Omental fat pad (tissue), 4 donors: Measurements from ENCODE around the gene SORCS2. TPM values are rescaled to one million over a fixed set of nuclear protein-coding genes. Genes with fewer than 3 reads are reported as not detected.

Source experiments
- ATAC-seq: fragments of 150-250 bp; one replicate; pipeline ENCODE4 v1.9.1; 2016; ENCODE audit warnings: mild to moderate bottlenecking, moderate library complexity; ENCODE audit not compliant: low FRiP score
- DNase-seq: peaks from one replicate; pipeline ENCODE4 v3.0.0-alpha.2; 2019; ENCODE audit warnings: low spot score
- total RNA-seq, 4 donors: library from RNA; depleted of rRNA; stranded (reverse); fragments of >200 nt; gene quantifications; one replicate each; pipeline ENCODE4 v1.1.0, GENCODE V29; 2016
- TF ChIP-seq, protein P1 (sequence below), 3 donors: fragments of 450-650 bp; IDR thresholded peaks; one replicate each; pipeline ENCODE4 v1.5.1; 2016 to 2017; ENCODE audit warnings: antibody characterized with exemption in 3 of 3, mild to moderate bottlenecking in 3 of 3, moderate library complexity in 2 of 3

Gene SORCS2
- total RNA-seq, 4 donors from 2014 or later: 0.63 to 4.6 (median 1.2) TPM

GRCh38 chr4:7353046-7353790 is 160.9 kb downstream of the SORCS2 start:
- ATAC-seq: no peak
- DNase-seq: no peak
- TF ChIP-seq, protein P1, sequence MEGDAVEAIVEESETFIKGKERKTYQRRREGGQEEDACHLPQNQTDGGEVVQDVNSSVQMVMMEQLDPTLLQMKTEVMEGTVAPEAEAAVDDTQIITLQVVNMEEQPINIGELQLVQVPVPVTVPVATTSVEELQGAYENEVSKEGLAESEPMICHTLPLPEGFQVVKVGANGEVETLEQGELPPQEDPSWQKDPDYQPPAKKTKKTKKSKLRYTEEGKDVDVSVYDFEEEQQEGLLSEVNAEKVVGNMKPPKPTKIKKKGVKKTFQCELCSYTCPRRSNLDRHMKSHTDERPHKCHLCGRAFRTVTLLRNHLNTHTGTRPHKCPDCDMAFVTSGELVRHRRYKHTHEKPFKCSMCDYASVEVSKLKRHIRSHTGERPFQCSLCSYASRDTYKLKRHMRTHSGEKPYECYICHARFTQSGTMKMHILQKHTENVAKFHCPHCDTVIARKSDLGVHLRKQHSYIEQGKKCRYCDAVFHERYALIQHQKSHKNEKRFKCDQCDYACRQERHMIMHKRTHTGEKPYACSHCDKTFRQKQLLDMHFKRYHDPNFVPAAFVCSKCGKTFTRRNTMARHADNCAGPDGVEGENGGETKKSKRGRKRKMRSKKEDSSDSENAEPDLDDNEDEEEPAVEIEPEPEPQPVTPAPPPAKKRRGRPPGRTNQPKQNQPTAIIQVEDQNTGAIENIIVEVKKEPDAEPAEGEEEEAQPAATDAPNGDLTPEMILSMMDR (IDR thresholded peaks at IDR 0.05): no peak

DNA sequence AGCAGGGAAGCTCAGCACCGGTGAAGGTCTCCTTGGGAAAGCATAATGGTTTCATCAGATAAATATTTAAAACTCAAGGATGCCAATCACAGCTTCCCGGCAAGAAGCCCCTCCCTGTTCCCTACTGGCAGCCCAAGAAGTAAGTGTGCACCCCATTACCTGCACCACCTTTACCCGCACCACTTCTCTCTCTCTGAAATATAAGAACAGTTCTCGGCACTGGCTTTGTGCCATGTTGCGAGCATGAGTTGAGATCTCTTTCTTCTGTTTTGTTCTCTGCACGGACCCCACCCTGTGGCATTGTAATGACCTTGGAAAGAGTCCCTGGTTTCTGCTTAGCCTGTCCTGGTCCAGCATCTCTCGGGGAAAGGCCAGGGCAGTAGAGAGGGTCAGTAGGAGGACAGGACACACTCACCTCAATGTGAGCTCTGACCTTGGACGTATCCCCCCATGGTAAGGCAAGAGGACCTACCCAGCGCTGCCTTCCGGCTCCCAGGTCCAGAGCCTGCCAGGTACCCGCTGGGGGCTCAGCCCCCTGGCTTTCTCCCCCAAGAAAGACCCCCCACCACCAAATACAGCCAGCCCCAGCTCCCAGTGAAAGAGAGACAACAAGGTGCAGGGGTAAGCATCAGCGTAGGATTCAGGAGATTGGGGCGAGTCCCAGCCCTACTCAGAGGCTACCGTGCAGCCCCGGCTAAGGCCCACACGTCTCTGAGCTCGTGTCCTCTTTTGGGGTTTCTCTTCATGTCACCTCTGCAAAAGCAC is 161.7 kb downstream of the SORCS2 start:
- TF ChIP-seq, protein P1 (IDR thresholded peaks at IDR 0.05): no peak
- DNase-seq: no peak
- no peak for ATAC-seq

DNA sequence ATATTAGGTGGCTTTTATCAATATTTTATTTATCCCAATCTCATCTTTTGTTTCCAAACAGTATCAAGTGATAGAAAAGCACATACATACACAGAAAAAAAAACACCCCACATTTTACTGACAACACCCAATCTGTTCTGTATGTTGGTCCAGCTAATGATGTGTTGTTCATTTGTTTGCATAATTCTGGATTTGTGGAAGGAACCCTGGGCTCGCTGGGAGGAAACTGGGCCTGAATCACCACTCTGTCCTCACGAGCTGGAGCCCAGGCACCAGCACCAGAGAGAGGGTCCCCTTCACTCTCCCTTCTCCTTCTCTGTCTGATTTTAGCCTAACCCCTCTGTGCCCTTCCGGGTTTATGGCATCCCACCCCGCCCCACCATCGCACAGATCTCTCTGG is 162.6 kb downstream of the SORCS2 start:
- TF ChIP-seq, protein P1 (IDR thresholded peaks at IDR 0.05): no peak
- DNase-seq: no peak
- ATAC-seq: no peak

DNA sequence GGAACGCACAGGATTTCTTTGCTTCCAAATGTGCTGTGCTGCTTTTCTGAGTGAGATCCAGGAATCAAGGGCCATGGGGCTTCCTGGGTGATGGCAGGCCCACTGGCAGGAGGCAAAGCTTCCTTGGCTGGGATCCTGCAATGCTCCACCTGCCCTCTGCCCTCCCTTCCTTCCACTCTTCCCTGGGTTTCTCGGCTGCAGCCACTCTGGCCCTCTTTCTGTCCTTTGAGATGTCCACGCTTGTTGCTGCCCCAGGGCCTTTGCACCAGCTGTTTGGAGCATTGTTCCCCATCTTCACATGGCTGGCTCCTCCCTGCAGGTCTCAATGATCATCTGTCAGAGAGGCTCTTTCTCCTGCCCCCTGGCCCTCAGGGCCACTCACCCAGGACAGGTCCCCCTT is 163.5 kb downstream of the SORCS2 start:
- no peak for DNase-seq
- TF ChIP-seq, protein P1 (IDR thresholded peaks at IDR 0.05): no peak
- ATAC-seq: no peak

DNA sequence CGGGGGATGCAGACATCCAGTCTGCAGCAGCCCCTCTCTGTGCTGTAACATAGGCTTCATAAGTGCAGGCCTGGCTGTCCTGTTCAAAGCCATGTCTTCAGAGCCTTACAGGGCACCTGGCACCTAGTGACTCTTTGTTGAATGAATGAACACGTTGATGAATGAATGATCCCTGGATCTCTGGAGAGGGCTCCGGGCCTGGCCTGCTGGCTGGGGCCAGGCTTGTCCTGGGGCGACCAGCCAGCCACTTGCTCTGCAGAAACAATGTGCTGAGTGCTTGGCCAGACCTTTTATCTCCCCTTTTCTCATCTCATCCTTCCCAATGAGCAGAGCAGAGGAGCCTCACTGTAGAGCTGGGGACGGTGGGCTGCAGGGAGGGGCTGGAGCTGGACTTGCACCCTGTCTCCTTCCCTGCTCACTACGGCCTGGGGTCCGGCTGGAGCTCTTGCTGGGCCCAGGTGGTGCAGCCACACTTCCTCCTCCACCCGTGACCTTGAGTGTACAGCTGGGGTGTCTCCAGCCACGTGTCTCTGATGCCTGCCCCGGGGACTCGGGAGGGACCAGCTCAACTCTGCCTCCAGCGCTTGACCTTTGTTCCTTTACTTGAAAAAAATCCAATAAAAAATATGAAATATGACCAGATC is 164.5 kb downstream of the SORCS2 start:
- ATAC-seq (no peak), DNase-seq (no peak)
- TF ChIP-seq, protein P1 (IDR thresholded peaks at IDR 0.05): no peak

- no peak for ATAC-seq
- no peak for DNase-seq
- TF ChIP-seq, protein P1 (IDR thresholded peaks at IDR 0.05): no peak
Observed at GRCh38 chr4:7357323-7357722, 165.0 kb downstream of the SORCS2 start.
